Uterus (tissue), 2 donors: ENCODE data around the gene EAF1.

Source experiments
- CTCF ChIP-seq, 4 experiments: fragments of 200-600 bp in 2 of 4; fragments of 450-650 bp in 2 of 4; sonication (generic) in 2 of 4; IDR thresholded peaks; one replicate each; pipeline ENCODE4 v1.5.1; 2016 to 2019; ENCODE audit warnings: antibody characterized with exemption in 4 of 4, mild to moderate bottlenecking in 2 of 4, moderate library complexity in 1 of 4
- POLR2A ChIP-seq, 2 donors: fragments of 450-650 bp; IDR thresholded peaks; one replicate each; pipeline ENCODE4 v1.6.1; 2016; ENCODE audit warnings: antibody characterized with exemption in 2 of 2, mild to moderate bottlenecking in 1 of 2, moderate library complexity in 1 of 2

- no peak for TF ChIP-seq CTCF (IDR thresholded peaks at IDR 0.05)
- no peak for TF ChIP-seq POLR2A (IDR thresholded peaks at IDR 0.05)
Observed at GRCh38 chr3:15443826-15444524, 16.6 kb downstream of the EAF1 start.
